HG02852 (cell line): ENCODE data around the gene IQSEC3.

Experiments
- ATAC-seq: cut with Tn5 transposase; IDR thresholded peaks from one replicate; pipeline ENCODE4 v1.9.1; 2021; ENCODE audit warnings: mild to moderate bottlenecking, moderate library complexity; ENCODE audit not compliant: unreplicated experiment

The IQSEC3 gene

DNA sequence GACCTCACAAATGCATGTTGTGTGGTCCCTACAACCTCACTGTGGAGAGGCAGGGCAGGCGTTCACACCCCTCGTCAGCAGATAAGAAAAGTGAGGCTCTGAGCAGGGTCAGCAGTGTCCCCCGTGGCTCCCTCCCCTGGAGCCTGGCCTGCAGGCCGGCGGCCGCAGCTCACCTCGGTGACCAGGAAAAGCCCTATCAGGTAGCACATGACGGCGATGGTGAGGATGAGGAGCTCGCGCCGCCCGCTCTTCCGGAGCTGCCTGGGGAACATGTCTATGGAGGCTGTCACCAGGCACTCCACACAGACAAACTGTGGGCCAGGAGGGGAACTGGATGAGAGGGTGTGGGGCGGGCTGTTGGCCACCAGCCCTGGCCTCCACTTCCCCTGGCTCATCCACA is 129.4 kb downstream of the IQSEC3 start:
- no peak for ATAC-seq

DNA sequence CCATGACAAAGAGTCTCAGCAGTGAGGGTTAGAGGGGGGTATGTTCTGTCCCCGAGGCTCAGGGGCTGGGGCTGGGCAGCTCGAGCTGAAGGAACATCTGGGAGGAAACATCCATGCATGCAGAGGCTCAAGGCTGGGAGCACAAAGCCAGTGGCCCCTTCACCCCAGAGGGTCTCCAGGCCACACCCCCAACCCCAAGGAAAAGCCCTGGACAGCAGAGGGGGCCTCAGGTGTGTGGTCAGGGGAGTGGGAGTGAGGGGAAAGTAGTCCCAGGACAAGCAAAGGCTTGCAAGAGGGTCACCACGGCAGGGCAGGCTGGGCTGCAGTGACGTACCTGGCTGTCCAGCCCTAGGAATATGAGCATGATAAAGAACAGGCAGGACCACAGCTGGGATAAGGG is 129.9 kb downstream of the IQSEC3 start:
- no peak for ATAC-seq

DNA sequence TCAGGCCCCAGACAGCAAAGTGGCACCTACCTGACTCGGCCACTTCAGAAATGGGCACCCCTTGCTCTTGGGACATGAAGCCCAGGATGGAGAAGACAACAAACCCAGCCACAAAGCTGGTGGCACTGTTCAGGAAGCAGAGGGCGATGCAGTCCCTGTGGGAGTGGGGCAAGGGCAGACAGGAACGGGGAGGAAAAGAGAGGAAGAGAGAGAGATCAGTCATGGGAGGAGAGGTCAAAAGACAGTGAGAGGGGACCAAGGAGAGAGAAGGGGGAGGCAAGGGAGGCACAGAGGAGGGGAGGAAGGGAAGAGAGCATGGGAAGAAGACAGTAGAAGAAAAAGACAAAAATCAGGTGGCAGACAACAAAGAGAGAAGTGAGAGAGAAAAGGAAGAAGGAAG is 130.8 kb downstream of the IQSEC3 start:
- ATAC-seq: no peak

DNA sequence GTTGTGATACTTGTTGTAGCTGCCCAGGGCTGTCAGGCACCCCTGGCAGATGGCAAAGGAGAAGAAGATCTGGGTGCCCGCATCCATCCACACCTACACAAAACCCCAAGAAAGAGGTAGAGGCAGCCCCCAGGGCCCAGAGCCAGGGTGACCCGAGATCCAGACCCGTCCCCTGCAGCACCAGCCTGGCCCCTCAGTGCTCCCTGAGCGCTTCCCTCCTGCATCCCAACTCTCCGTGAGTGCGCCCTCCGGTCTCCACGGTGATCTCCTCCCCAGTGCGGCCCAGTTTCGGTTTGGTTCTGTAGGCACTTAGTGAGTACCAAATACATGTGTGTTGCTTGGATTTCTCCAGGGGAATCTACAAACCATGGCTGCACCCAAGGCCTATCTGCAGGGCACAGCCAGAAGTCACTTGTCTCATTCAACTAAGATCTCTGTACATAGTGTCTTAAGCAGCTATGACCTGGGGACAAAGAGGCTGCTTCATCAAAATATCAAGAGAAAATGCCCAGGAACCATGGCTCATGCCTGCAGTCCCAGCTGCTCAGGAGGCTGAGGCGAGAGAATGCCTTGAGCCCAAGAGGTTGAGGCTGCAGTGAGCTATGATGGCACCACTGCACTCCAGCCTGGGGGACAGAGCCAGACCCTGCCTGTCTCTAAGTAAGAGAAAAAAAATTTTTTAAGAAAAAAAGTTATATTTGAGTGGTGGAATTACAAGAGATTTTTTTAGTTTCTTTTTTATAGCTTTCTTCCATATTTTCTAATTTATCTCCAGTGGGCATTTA is 131.5 kb downstream of the IQSEC3 start:
- ATAC-seq: no peak

DNA sequence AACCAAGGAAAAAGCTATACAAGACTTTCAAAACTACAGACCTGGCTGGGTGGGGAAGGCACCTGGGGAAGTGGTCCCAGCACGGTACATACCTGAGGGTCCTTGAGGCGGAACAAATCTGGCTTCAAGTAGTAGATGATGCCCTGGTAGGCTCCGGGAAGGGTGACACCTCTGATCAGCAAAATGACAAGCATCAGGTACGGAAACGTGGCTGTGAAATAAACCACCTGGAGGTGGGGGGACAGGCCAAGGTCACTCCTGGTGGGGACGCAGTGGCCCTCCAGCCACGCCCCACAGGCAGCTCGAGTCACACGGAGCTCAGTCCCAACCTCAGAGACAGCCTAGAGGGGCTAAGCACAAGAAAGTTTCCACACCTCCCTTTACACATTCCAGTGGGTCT is 132.1 kb downstream of the IQSEC3 start:
- no peak for ATAC-seq

DNA sequence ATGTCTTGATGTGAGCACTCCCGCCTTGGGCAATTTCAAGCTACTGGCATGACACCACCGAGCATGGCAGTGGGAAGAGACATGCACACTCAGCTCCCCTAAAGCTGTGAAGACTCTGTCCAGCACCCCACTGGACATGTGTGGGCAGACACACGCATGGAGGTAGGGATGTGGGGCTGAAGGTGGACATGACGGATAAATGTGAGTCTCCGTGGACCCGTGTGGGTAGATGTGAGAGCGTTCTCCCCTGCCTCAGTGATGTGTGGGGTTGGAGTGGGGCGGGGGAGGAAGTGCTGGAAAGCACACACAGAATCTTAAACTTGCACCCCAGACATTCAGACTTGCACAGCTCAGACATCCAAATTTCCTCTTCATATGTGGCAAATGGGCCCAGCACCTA is 134.8 kb downstream of the IQSEC3 start:
- no peak for ATAC-seq

DNA sequence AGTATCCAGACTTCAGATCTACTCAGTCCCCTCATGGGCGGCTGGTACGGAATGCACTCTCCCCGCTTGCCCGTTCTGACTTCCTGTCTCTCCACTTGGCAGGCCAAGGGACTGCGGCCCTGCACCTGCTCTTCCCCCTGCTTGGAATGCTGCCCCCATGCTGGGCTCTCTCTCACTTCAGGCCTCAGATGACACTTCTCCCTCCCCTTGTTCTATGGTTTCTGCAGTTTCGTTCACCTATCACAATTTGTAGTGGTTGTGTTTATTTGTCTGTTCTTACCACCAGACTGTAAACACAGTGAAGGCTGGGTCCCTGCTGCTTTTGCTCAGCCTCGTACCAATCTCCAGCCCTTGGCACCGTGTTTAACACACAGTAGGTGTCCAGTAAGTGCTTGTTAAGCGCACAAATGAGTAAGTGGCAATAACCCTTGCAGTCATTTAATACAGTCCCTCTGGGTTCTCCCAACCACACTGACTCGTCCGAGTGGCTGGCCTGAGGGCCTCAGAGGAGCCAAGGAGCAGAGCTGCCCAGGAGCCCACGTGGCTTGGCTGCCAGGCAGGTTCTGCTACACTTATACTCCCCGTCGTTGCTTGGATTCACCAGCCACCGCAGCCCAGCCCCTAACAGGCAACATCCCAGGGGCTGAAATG is 135.6 kb downstream of the IQSEC3 start:
- ATAC-seq: no peak

DNA sequence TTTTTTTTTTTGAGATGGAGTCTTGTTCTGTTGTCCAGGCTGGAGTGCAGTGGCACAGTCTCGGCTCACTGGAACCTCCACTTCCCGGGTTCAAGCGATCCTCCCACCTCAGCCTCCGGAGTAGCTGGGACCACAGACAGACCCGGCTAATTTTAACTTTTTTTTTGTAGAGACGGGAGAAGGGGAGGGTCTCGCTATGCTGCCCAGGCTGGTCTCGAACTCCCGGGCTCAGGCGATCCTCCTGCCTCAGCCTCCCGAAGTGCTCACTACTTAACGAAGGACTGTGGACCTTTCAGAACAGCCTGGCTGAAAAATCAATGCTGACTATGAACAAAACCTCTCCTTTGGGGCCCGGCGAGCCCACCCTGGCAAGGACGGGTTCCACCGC is 136.5 kb downstream of the IQSEC3 start:
- no peak for ATAC-seq

DNA sequence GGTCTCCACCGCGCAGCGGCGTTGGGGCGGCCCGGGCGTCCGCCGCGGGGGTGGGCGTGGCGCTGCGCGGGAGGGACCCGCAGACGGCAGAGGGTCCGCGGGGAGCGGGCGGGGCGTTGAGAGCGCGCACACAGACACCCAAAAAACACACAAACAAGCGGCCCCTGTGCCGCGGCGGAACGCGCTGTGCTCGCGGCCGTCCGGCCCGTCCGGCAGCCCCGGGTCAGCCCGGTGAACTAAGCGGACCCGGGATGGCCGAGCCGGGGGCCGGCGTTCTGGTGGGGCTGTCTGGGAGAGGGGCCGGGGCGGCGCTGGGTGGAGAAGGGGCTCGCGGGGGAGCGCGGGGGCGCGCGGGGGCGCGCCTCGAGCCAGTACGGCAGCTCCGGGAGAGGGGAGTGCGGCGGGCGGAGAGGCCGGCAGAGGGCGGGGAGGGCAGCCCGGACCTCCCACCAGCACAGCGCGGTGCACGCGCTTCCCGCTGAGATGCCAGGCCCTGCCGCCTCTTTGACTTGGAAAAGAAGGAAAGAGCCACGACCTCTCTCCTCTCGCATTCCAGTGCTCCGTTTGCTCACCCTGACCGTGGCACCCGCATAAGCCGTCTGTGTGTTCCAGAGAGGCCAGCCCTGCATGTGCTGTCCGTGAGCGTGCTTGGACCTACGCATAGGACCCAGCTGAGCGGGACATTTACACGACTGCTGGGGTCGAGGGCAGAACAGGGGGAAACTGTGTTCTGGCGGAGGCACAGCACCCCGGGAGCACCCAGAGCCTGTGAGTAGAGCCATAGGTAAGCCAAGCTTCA is 137.1 kb downstream of the IQSEC3 start:
- no peak for ATAC-seq

DNA sequence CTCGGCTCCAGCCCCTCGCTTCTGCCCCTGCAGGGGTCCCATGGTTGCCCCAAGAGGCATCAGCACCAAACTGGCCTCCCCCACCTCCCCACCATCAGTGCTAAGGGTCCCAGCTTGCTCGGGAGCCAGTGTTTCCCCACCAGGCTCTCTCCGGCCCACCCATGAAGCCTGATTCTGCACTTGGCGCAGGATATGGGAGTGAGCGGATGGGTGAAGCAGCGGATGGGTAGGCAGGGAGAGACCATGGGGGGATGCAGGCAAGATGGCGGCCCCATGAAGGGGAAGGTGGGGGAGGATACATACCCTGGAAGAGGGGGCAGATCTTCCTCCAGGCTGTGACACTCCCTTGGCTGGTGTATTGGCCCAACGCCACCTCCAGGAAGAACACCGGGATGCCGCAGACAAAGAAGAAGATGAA is 137.7 kb downstream of the IQSEC3 start:
- no peak for ATAC-seq

DNA sequence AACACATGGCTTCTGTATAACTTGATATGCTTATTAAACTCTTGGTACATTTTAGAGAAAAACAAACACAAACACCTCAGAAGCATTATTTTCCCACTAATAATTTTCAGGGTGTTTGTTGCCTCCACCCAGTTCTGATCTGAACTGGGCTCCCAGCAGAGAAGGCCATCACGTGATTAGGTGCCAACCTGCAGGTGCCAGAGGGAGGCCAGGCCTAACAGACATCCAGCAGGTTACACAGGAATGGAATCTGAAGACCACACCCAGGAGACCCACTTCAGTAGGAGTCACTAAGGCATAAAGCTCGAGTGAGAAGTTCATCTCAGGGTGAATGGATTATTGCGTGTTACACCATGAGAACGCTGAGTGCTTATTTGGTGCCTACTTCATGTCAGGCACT is 138.5 kb downstream of the IQSEC3 start:
- no peak for ATAC-seq

DNA sequence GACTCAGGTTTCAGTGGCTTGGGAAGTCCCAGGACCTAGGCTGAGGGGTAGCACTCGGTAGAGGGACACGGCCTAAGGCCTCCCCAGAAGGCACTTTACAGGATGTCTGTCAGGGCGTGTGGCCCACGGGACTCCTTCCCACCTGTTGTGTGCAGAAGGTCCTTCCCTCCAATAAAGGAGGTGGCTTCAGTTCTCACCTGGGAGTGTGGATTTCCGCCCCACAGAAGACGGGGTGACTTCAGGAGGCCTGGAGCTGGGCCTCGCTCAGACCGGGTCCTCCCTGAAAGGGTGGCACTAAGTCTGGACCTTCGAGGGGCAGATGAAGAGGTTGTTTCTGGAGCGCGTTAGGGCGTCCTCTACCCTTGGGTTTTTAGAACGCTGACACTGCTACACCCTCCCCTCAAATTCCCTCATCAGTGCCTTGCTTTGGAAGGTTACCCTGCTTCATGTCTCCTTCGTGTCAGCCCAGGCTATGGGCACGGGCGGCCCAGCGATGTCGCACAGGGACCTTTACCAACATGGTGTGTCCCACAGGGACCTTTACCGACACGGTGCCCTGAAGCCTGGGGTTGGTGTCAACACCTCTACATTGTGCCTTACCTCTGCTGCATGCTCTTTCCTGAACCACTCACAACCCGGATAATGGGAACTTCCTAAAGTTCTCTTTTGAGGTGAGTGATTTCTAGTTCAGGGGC is 140.3 kb downstream of the IQSEC3 start:
- no peak for ATAC-seq

DNA sequence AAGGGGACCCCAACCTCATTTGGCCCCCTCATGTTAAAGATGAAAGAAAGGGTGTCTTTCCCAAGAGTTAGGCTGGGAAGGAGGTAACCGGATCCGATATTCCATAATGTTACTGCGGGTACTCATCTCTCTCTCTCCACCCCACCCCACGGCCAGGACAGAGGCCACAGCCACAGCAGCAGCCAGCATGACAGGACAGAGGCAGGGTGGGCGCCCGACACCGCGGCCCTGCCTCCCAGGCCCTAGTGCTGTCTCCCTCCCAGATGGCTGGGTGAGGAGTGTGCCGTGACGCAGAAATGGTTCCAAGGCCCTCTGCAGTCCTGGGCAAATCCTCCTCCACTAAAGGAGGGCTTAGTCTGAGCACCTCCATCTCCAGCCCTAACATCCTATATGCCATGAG is 141.2 kb downstream of the IQSEC3 start:
- no peak for ATAC-seq

DNA sequence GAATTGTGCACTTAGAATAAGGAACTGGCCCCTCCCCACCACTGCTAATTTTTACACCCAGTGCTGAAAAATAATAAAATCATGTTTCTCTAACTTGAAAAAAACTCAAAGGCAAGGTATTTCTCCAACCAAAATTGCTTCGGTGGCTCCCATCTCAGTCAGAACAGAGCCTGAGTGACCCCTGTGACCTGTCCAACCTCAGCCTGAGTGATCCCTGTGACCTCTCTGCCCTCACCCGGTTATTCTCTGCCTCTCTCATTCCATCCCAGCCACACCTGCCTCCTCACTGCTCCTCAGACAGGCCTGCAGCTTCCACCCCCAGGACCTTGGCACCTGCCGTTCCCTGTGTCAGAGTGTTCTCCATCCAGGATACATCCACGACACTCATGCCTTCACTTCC is 142.2 kb downstream of the IQSEC3 start:
- no peak for ATAC-seq

DNA sequence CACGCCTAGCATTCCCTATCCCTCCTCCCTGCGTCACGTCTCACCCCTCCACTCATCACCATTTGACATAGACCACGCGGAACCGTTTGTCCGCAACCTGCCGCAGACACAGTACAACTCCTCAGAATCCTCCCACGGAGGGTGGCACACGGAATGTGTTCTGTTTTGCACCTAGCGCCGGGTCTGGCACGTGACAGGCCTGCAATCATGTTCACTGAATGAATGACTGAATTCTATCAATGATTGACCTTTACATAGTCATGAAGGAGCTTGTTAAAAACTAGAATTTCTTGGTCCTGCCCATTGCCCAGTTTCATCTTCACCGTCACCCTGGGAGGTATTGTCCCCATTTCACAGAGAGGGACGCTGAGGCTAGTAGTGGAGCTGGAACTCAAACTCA is 142.7 kb downstream of the IQSEC3 start:
- no peak for ATAC-seq

DNA sequence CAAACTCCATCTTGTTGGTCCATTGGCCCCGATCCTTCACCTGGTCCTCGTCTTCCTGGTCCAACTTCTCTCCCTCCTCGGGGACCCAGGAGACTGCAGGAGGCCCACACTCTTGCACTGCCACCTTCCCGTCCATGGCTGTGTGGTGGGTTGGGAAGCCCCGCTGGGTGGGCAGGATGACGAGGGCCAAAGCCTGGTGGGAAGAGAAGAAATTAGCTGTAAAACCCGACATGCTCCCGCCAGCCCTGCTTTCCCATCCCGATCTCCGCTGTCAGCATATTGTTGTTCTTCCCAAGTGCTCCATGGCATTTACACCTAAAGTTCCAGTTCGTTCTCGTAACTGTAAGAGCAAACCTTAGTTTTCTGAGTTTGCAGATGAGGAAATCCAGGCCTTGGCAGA is 143.3 kb downstream of the IQSEC3 start:
- ATAC-seq: no peak

DNA sequence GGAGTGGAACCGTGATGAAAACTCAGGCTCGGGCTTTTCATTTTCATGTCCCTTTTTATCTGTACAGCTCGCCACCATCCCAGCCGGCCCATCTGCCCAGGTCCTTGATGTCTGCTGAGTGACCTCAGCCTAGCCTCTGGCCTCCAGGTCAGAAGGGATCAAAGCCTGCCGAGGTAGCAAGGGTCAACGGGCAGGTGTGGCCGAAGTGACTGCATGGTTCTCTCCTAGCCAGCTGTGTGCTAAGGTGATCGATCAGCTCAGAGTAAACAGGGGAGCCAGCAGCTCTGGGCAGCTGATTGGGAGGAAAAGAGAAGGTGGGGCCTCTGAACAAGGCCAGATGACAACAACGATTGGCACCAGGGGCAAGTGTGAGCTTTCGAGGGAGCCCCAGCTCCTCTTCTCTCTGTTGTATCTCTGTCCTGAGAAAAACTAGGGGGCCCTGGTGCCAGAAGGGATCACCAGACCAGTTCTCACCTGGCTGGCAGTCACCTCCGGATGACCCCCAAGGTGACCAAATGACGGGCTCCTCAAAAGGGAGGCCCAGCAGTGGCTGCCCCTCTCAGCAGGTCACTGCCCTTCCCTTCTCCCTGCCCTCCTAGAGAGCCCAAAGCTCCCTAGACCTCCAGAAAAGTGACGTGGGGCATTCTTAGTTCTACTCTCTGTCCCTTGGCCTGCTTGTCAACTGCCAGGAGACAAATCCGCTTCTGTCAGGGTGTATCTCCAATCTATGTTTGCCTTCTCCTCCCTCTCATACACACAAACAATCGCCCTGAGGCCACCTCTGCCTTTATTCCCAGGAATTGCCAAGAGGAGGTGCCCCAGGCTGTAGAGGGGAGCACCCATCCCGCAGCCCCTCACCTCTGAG is 143.9 kb downstream of the IQSEC3 start:
- no peak for ATAC-seq

DNA sequence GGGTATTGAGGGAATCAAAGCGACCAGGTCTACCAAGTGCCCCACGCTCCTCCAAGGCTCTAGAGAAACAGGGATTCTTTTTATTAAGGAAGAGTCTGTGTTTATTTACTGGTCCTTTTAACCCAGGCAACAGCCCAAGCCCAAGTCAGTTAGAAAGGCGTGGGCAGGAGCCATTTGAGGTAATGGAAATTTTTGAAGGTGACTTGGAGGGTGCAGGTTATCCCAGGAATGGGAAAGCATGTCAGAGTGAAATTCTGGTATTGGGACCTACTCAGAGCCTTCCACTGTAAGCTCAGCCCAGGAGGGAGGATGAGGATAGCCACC is 144.5 kb downstream of the IQSEC3 start:
- no peak for ATAC-seq

DNA sequence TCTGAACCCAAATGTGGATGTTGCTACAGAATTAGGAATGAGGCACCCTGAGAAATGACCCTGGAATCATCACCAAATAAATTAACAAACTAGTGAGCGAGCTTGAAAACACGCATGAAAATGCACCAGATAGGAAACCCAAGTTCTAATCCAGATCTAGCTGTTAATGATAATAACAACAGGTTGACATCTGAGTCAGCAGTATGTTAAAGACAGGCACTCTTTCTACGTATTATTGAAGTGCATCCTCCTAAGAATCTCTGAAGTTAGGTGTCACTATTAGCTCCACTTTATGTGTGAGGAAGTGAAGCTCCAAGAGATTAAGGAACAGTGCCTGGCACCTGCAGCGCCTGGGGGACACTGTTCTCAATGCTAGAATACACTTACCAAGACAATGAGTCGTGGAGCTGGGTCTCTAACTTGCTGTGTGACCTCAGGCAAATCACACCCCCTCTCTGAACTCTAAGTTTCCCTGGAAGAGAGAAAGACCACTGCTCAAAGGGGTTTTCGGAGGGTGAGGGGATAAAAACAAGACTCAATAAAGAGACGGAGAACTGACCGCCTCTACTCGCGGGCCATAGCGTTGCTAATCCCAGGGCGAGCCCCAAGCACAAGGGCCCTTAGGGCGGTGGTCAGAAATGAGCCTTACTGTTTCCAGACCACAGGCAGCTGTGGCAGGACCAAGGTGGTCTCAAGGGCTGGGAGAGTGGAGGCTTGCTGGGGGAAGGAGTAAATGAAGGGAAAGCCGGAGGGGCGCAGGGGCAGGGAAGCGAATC is 145.3 kb downstream of the IQSEC3 start:
- ATAC-seq: no peak

DNA sequence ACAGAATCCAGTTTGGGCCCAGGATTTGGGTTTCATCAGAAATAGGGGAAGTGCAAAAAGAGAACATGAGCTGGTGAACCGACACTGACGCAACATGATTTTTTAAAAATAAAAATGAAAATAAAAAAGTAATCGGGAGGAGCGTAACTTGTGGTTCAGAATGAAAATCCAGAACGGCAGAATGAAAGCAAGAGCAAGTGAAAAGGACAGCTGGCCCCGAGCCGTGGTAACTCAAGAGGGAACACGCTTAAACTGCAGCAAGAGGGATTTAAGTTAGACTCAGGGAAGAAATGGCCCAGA is 145.8 kb downstream of the IQSEC3 start:
- ATAC-seq: no peak
